GM10266 (cell line): ENCODE results near the gene WFDC2.

Experiments used
- DNase-seq: peaks from one replicate; pipeline ENCODE4 v3.0.0; 2012; ENCODE audit errors: extremely low spot score
- TF ChIP-seq, protein P1 (sequence below): IDR thresholded peaks from 2 replicates; pipeline ENCODE4 v1.5.1; 2012; ENCODE audit warnings: mild to moderate bottlenecking, low read depth; ENCODE audit not compliant: control insufficient read depth, insufficient read depth; ENCODE audit errors: missing control alignments

The WFDC2 gene

DNA sequence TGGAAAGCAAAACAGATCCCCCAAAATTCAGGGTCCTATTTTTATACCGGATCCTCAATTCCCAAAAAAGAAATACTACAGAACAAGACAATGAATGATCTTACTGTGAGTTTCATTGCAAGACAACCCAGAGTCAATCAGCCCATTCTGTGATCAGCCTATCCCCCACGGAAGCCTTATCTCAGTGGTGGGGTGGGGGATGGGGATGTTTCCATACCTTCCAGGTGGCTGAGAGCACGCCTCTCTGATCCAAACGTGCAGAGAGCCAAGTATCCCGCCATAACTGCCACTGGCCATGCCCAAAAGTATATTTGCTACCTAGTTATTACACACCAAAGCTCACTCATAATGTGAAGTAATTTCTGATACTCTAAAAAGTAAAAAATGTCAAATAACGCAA, 15.1 kb downstream of the WFDC2 start:
- no peak for DNase-seq
- TF ChIP-seq, protein P1, sequence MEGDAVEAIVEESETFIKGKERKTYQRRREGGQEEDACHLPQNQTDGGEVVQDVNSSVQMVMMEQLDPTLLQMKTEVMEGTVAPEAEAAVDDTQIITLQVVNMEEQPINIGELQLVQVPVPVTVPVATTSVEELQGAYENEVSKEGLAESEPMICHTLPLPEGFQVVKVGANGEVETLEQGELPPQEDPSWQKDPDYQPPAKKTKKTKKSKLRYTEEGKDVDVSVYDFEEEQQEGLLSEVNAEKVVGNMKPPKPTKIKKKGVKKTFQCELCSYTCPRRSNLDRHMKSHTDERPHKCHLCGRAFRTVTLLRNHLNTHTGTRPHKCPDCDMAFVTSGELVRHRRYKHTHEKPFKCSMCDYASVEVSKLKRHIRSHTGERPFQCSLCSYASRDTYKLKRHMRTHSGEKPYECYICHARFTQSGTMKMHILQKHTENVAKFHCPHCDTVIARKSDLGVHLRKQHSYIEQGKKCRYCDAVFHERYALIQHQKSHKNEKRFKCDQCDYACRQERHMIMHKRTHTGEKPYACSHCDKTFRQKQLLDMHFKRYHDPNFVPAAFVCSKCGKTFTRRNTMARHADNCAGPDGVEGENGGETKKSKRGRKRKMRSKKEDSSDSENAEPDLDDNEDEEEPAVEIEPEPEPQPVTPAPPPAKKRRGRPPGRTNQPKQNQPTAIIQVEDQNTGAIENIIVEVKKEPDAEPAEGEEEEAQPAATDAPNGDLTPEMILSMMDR, result no peak

DNA sequence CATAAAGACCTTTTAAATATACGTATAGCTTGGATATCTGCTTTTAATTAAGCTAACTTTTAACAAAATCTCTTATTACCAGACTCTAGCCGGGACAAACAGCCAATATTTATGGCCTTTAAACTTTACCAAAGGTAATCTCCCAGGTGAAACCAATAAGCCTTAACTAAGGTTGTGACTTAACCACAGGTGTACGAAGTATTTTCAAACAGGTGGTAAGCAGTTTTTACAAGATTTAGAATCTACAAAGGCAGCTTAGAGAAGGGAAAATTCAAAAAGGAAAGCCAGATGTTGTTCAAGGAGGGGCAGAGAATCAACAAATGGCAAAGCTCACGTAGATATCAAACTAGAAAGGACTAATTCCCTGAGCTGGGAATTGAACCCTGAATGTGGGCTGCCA, 15.8 kb downstream of the WFDC2 start:
- TF ChIP-seq, protein P1, result no peak
- no peak for DNase-seq

DNA sequence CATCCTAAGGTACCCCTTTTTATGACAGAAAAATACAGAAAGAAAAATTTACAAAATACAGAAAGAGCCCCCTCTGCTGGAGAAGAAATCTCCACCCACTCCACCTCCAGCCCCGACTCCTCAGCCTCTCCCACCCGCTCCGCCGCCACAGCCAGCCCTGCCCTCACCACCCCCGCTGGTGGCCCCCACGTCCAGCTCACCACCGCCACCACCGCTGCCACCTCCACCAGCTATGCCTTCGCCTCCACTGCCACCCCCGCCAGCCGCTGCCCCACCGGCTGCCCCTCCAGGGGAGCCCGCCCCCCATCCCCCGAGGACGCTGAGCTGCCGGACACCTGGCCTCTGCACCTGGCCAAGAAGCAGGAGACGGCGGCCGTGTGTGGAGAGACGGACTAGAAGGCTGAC, 17.7 kb downstream of the WFDC2 start:
- TF ChIP-seq, protein P1, result no peak
- no peak for DNase-seq

DNA sequence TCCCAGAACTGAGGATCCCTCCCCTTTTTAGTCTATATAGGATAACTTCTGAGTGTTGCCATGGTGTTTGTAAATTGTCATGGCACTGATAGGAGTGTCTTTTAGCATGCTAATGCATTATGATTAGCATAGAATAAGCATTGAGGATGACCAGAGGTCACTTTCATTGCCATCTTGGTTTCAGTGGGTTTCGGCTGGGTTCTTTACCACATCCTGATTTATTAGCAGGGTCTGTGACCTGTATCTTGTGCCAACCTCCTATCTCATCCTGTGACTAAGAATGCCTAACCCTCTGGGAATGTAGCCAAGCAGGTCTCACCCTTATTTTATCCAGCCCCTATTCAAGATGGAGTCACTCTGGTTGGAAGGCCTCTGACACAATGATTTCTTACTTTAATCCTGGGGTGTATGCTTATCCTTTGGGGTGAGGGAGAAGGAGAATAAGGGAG, 19.6 kb downstream of the WFDC2 start:
- TF ChIP-seq, protein P1, result no peak
- no peak for DNase-seq

DNA sequence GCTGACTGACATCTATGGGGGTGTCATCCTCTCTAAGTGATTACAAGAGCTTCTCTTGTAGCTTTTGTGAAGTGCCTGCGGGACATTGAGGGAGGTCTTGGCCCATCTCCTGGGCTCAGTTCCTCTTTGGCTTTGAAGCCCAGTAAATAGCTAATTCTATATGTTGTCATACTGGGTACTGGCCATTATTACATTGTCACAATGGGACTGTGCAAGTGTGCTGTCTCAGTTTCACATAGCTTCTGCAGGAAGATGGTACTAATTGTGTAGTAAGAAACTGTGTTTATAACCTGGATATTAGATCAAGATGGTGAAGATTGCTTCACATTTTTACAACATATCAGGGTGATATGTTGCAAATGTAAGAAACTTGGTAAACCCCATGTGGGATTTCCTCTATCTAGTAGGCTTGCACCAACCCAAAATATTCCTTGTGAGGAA, 26.0 kb downstream of the WFDC2 start:
- DNase-seq, result no peak
- TF ChIP-seq, protein P1, result no peak

DNA sequence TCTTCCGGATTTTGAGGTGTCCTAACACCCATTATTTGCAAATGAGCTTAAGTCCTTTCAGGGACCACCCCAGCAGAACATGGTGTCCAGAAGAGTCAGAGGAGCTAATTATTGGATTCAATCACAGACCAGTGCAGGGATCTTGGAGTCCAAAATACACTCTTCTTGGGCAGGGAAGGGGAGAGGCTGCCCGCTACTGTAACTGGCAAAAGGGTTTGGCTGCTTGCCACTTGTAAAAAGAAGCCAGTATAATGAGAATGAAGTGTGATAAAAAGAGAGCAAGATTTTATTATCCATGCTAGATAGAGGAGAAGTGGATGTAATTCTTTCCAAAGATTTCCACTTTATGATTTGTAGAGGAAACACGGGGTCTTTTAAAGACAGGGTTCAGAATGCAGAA, 26.6 kb downstream of the WFDC2 start:
- no peak for DNase-seq
- TF ChIP-seq, protein P1, result no peak

DNA sequence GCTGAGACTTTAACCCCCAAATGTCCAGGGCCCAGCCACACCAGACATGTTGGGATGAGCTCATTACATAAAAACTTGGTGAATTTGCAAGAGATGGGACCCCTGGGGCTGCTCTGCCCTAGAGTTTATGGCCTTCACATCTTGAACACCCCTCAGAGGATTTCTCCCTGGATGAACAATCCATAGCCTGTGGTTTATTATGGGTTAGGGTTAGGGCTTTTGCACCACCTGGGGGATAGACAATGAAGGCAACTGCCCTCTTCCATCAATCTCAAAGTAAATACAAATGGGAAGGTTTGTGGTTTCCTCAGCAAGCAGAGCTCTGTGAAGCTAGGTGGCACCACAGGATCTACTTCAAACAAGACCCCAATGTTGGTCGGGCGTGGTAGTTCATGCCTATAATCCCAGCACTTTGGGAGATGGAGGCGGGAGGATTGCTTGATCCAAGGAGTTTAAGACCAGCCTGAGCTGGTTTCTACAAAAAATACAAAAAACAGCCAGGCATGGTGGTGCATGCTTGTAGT, 28.5 kb downstream of the WFDC2 start:
- TF ChIP-seq, protein P1, result no peak

More for the DNA sequence above, 28.5 kb downstream of the WFDC2 start:
- DNase-seq, result no peak
